Left lobe of liver (tissue), 2 donors: ENCODE measurements around the gene XPOT. TPM values are rescaled to one million over a fixed set of nuclear protein-coding genes. Genes with fewer than 3 reads are reported as not detected.
"Not testable (repeated sequence)": the region's sequence is repeated elsewhere in the genome, so short reads cannot be mapped to it uniquely, and the experiment has no call there.

Source experiments
- ATAC-seq: fragments of 200-7000 bp; cut with Tn5 transposase; one replicate; pipeline ENCODE4 v1.9.1; 2020; ENCODE audit warnings: mild to moderate bottlenecking, moderate library complexity
- DNase-seq: peaks from one replicate; pipeline ENCODE4 v3.0.0-alpha.2; 2020; ENCODE audit warnings: low spot score
- total RNA-seq: library from RNA; stranded (reverse); gene quantifications from one replicate; pipeline ENCODE4 v1.2.1, GENCODE V29; 2021
- donor health status: DM: no; HTN: no; CAD: no; lungs with moderate emphysema.
- donor health status: DM: no; HTN: yes; CAD: no.

XPOT gene, protein sequence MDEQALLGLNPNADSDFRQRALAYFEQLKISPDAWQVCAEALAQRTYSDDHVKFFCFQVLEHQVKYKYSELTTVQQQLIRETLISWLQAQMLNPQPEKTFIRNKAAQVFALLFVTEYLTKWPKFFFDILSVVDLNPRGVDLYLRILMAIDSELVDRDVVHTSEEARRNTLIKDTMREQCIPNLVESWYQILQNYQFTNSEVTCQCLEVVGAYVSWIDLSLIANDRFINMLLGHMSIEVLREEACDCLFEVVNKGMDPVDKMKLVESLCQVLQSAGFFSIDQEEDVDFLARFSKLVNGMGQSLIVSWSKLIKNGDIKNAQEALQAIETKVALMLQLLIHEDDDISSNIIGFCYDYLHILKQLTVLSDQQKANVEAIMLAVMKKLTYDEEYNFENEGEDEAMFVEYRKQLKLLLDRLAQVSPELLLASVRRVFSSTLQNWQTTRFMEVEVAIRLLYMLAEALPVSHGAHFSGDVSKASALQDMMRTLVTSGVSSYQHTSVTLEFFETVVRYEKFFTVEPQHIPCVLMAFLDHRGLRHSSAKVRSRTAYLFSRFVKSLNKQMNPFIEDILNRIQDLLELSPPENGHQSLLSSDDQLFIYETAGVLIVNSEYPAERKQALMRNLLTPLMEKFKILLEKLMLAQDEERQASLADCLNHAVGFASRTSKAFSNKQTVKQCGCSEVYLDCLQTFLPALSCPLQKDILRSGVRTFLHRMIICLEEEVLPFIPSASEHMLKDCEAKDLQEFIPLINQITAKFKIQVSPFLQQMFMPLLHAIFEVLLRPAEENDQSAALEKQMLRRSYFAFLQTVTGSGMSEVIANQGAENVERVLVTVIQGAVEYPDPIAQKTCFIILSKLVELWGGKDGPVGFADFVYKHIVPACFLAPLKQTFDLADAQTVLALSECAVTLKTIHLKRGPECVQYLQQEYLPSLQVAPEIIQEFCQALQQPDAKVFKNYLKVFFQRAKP
- total RNA-seq = 29.4 TPM

DNA sequence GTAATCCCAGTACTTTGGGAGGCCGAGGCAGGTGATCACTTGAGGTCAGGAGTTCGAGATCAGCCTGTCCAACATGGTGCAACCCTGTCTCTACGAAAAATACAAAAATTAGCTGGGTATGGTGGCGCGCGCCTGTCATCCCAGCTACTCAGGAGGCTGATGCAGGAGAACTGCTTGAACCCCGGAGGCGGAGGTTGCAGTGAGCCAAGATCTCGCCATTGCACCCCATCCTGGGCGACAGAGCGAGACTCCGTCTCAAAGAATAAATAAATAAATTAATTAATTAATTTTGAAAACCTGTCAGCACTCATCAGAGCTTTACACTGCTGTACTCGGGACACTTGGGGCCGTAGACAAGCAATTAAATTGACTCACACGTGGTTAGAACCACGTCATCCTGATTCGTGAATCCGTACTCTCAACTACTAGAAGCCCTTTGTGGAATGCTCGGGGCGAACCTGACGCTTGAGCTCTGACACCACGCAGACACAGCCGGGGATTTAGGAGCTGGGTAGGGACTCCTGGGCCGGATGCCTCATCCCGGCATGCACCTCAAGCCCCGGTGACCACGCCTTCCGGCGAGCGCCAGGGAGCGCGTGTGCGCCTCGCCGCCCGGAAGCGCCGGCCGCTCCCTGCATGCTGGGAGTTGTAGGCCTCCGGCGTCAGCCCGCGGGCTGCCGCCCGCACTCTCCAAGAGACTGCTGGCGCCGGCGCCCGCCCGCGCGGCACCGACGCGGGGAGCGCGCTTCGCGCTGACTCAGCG, at the start of gene XPOT:
XPOT (plus strand) TSS at position 686 of the 763 bp plus-strand sequence. CDS start 5,644 bp downstream, outside the sequence.
- ATAC-seq = peak; percentile 90
- peak; percentile 96 for DNase-seq

DNA sequence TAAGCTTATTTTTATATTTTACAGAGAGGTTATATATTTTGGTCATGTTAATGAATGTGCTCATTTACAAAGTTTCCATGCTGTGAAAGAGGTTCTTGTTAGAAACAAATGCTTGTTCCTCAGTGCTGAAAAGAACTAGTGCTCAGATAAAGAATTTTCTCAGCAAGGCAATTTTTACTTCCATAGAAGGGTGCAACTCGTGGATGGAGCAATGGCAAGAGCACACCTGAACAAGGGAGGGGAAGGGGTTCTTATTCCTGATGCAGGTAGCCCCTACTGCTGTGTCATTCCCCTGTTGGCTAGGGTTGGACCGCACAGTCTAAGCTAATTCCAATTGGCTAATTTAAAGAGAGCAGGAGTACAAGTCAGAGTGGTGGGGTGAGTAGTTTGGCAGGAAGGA, 48.0 kb upstream of the XPOT start:
- not testable (repeated sequence) for ATAC-seq, DNase-seq

DNA sequence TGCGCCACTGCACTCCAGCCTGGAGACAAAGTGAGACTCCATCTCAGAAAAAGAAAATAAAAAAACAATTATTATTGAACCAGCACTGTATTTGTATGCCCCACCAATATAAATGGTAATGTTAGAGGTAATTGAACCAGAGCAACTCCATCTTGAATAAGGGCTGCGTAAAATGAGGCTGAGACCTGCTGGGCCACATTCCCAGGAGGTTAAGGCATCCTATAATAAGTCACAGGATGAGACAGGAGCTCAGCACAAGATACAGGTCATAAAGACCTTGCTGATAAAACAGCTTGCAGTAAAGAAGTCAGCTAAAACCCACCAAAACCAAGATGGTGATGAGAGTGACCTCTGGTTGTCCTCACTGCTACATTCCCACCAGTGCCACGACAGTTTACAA, 43.0 kb upstream of the XPOT start:
- DNase-seq, ATAC-seq: not testable (repeated sequence)

DNA sequence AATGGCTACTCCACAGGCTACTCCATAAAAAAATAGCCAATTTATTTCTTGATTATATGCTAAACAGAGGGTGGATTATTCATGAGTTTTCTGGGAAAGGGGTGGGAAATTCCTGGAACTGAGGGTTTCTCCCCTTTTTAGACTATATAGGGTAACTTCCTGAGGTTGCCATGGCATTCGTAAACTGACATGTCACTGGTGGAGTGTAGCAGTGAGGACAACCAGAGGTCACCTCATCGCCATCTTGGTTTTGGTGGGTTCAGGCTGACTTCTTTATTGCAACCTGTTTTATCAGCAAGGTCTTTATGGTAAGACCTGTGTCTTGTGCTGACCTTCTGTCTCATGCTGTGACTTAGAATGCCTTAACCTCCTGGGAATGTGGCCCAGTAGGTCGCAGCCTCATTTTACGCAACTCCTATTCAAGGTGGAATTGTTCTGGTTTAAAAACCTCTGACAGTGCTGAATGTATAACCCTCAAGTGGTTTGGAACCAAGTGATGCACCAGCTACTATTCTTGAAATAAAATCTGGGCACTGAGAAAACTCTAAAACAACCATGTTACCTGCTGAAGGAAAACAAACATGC, 41.4 kb upstream of the XPOT start:
- ATAC-seq = no peak
- DNase-seq = no peak

DNA sequence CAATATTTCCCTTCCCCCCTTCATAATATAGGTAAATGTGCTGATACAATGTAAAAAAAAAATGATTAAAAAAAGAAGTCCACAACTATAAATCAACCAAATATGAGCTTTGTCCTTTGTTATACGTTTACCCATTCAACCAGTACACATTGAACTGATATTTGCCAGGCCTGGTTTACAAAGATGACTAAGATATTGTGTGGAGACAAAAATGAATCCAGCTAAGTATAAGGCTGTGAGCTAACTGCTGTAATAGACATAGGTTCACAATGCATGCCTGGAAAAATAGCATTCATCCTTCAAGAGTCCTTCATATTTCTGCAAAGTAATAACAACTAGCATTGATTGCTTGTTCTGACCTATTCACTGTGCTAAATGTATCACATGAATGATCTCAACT, 20.5 kb upstream of the XPOT start:
- no peak for DNase-seq

DNA sequence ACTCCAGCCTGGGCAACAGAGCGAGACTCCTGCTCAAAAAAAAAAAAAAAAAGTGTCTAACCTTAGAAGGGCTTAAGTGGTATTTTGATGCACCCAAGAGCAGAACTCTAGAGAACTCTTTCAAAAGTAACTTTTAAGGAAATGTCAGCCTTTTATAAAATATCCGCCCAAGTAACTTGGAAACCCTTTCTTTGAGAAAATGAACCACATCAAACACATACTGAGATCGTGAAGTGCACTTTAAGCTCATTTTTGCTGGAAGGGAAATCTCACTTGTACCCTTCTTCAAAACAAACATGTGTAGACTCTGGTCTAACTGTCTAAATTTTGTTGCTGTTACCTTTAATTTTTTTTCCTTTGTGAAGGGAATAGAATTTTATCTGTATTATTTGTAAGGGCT, 19.2 kb upstream of the XPOT start:
- no peak for DNase-seq
- no peak for ATAC-seq

More for the DNA sequence above, 20.5 kb upstream of the XPOT start:
- no peak for ATAC-seq

DNA sequence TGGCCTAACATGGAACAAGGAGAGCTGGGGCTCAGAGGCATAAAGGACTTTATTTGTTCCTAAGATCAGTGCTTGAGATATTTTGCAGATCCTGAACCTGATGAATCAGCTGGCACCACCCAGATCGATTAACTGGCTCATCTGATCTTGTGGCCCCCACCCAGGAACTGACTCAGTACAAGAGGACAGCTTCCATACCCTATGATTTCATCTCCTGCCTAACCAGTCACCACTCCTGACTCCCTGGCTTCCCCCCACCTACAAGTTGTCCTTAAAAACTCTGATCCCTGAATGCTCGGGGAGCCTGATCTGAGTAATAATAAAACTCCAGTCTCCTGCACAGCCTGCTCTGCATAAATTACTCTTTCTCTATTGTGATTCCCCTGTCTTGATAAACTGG, 18.7 kb upstream of the XPOT start:
- DNase-seq = no peak
- ATAC-seq = no peak

DNA sequence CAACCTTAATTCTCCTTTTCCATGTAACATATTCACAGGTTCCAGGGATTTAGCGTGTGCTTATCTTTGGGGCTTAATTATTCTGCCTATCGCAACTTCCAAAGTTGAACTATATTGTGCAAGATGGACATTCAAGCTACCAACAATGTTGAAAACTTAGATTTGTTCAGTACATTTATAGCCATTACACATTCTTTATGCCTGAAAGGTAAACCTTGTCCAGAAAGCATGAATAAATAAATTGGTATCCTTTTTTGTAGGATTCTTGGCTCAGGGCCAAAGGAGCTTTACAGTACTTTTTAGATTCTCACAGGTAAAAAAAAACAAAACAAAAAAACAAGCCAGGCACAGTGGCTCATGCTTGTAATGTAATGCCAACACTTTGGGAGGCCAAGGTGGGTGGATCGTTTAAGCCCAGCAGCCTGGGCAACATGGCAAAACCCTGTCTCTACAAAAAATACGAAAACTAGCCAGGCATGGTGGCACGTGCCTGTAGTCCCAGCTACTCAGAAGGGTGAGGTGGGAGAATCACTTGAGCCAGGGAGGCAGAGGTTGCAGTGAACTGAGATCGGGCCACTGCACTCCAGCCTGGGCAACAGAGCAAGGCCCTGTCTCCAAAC, 16.9 kb upstream of the XPOT start:
- DNase-seq (no peak), ATAC-seq (no peak)

DNA sequence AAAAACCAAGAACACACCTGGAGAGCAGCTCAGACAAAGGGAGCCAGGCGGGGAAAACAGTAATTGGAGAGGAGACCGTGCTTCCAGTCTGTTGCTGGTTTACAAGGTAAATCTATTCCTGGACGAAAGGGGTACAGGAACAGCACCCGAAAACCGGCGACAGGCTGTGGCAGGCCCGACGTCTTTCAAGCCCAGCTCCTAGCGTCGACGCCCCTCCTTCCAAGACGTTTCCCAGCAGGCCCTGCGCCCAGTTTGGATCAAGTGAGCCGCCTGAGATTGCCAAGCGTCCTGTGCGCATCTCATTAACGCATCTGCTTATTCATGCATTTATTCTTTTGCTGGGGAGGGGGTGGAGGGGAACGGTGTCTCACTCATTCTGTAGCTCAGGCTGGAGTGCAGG, 15.0 kb upstream of the XPOT start:
- no peak for DNase-seq
- ATAC-seq = no peak

DNA sequence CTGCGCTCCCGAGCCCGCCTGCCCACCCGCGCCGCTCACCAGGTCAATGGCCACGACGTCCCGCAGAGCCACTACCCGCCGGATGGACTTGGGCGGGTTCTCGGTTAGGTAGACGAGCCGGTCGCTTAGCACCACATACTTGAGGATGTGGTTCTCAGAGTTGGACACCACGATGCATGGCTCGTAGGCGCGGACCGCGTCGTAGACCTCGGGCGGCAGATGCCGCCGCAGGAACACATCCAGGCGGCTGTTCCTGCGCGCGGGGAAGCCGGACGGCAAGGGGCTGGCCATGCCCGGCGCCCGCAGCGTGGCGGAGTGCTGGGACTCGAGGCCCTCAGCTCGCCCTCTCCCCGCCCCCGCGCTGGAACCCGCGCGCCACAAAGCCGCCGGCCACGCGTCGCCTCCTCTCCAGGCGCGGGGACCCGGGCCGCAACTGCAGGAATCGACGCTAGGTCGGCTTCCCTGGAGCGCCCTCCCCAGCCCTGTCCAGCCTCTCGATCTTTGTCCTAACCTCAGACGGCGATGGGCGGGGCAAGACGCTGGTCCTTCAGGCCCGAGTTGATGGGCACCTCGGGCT, 13.8 kb upstream of the XPOT start, which contains the start of gene C12orf56:
C12orf56 (minus strand) TSS at position 484 of the 577 bp plus-strand sequence; CDS start at position 291, 193 bp downstream.
- DNase-seq = no peak
- ATAC-seq = peak; percentile 20

DNA sequence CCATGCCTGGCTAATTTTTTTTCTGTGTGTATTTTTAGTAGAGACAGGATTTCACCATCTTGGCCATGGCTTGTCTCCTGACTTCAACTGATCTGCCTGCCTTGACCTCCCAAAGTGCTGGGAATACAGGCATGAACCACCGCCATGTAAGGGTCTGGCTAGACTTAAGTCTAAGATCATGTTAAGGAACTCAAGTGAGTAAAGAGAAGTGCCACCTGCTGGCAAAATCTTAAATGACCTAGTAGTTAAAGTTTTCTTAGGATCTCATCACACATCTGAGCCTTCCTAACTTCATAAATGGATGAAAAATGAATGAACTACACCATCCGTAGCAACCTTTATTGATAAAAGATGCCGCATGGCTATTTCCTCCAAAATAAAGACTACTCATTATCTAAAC, 12.0 kb upstream of the XPOT start:
- DNase-seq = no peak
- peak; percentile 31 for ATAC-seq

DNA sequence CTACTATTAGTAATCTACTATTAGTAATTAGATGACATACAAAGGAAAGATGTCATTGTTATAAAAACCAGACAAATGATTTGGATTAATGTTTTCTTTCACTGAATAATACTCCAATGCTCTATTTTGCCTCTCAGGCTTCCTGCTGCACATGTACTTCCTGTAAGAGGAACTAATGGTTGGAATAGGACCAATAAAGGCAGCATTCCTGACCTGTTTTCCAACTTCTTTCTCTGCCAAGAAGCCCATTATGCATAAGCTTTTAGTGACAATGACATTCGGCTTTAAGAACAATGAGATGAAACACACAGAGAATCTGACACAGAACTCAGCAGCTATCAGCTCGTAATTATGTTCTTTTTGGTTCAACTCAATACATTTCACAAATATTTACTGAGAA, 8.5 kb upstream of the XPOT start:
- peak; percentile 33 for ATAC-seq
- DNase-seq = no peak

DNA sequence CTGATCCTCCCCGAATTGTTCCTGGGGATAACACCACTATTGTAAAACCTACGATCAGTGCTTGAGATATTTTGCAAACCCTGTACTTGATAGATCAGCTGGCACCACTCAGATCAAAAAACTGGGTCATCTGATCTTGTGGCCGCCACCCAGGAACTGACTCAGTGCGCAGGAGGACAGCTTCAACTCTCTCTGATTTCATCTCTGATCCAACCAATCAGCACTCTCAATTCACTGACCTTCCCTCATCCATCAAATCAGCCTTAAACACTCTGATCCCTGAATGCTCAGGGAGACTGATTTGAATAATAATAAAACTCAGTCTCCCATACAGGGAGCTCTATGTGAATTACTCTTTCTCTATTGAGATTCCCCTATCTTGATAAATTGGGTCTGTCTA, 4.2 kb upstream of the XPOT start:
- ATAC-seq = no peak
- no peak for DNase-seq

DNA sequence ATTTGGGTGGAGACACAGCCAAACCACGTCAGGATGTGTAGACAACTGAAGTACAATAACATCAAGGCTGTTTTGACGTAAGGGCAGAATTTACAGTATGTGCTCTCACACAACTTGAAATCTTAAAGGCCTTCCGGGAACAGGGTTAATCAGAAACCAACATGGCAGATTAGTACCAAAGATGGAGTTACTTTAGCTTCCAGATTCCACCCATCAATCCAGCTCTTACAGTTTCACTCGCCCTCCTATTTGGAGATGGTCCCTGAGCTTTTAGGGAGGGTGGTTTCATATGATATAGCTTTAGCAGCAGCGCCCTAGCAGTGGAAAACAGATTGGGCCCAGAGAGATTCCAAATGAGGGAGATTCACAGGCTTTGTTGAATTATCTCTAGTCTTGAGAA, 2.0 kb upstream of the XPOT start:
- no peak for DNase-seq
- no peak for ATAC-seq

DNA sequence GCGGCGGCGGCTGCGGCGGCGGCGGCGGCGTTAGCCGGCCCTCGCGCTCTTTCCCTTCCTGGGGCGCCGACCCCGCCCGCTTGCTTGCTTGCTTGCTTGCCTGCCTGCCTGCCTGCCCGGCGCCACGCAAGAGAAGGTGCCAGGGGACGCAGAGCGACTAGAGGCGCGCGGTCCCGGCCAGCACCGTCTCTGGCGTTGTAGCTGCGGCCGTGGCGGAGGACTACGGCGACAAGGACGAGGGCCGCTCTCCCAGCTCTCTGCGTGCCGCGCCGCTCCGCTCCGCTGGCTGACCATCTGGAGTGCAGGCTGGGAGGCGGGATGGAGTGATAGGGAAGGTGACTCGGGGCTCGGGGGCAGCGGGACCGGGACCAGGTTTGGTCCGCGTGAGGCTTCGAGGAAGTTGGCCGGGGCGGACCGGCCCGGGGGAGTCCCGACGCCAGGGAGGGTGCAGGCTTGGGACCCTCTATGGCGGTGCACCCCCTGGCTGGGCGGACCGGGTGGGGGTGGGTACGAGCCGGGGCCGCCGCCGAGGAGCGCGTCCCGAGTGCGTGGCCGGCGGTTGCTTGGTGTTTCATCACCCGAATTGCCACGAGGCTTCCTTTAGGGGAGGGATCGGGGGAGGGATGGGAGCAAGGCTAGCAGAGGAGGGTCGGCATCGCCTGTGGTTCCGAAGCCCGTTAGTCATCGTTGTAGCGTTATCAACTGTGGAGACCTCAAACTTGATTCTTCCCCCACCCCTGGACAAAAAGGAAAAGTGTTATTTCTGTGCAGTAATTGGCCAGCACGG, 471 bp downstream of the XPOT start:
- ATAC-seq (peak; percentile 59), DNase-seq (peak; percentile 70)

DNA sequence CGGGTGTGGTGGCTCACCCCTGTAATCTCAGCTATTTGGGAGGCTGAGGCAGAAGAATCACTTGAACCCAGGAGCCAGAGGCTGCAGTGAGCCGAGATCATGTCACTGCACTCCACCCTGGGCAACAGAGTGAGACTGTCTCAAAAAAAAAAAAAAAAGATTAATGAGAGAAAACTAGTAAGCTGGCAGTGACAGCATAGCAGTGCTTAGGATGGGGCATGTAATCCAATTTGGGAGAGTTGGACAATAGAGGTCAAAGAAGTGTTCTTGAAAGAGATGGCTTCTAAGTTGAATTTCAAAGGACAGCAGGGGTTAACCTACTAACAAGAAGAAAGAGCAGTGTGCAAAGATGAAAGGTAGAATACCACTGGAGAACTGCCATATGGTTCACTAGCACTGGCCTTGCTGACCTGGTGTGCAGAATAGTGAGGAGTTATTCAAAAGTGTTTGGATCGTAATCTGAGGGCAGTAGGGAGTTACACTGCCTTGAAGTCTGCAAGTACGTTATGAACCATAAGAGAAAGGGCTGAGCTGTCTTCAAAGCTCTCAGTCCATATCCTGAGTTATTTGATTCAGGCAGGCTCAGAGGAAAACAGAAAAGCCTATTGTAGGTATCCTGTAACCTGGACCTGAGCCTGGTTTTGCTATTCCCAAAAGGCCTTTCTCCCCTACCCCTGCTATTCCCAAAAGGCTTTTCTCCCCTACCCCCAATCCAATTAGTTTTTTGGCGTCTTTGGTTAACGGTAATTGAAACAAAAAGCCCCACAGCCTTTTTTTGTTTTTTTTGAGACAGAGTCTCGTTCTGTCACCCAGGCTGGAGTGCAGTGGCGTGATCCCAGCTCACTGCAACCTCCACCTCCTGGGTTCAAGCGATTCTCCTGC, 3.4 kb downstream of the XPOT start:
- DNase-seq = no peak
- peak; percentile 23 for ATAC-seq

DNA sequence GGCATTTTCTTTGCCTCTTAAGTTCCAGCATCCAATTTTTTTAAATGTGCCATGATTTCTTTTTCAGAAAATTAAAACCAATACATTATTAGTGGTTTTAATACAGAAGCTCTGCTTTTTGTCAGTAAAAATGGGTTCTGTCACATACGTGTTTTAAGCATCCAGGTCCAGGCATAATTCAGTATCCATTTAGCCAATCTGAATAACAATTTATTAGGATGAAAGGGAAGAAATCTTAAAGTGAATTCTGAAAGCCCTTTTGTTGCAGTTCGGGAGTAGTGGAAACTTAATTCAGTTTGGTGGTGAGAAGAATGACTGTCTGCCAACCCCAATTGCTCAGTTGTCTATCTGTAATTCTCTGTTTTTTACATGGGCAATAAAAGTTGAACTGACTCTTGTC, 7.2 kb downstream of the XPOT start:
- ATAC-seq (no peak), DNase-seq (no peak)

DNA sequence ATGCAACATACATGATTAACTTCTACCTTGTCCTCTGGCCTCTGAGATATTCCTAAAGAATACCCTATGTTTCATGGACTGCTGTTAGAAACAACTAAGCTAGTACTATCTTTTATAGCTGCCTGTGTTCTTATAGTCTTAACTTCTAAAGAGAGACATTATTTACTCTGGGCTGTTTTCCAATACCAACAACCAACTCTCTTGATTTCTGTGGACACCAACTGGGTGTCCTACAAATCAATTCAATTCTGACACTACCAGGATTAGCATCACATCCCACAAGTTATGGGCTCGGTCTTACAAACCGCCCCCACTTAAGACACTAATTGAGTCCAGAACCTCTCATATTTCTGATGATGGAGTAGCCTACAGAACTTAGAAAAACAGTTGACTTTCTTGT, 8.3 kb downstream of the XPOT start:
- DNase-seq = no peak
- ATAC-seq = no peak
